Measurements from ENCODE around the gene FCHO2. TPM values are rescaled to one million over a fixed set of nuclear protein-coding genes. Genes with fewer than 3 reads are reported as not detected.

The FCHO2 gene
- total RNA-seq, 2 donors from 2014 or later: 34.4 to 38.2 TPM

DNA sequence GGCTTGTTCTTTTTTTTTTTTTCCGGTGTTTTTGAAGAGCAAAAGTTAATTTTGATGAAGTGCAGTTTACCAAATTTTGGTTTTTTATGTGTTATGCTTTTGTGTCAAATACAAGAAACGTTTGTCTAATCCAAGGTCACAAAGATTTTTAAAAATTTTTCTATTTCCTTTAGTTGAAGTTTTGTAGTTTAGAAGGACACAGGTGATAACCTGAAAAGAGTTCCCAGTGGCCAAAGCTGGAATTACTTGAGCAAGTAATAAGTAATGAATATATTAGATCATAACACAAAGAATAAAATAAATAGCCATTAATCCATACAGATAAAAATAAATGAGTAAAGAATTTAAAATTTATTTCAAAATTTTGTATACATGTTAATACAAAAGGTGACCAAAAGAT lies 71.5 kb downstream of the FCHO2 start:
- TF ChIP-seq, protein P1, sequence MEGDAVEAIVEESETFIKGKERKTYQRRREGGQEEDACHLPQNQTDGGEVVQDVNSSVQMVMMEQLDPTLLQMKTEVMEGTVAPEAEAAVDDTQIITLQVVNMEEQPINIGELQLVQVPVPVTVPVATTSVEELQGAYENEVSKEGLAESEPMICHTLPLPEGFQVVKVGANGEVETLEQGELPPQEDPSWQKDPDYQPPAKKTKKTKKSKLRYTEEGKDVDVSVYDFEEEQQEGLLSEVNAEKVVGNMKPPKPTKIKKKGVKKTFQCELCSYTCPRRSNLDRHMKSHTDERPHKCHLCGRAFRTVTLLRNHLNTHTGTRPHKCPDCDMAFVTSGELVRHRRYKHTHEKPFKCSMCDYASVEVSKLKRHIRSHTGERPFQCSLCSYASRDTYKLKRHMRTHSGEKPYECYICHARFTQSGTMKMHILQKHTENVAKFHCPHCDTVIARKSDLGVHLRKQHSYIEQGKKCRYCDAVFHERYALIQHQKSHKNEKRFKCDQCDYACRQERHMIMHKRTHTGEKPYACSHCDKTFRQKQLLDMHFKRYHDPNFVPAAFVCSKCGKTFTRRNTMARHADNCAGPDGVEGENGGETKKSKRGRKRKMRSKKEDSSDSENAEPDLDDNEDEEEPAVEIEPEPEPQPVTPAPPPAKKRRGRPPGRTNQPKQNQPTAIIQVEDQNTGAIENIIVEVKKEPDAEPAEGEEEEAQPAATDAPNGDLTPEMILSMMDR (IDR thresholded peaks at IDR 0.05): no peak
- Histone ChIP-seq H3K36me3 (peaks cover 10% of the 10 kb centered on the region), H3K27ac (no peak overlapping the region), H3K4me1 (ENCODE audit: control insufficient read depth in 1 of 2, low read depth in 2 of 2) (peaks cover 8 to 10% of the 10 kb centered on the region in 2 donors), H3K9me3 (no peaks in the 10 kb centered on the region), H3K4me3 (no peak overlapping the region), H3K27me3 (replicated peaks; ENCODE audit: insufficient read depth) (no peaks in the 10 kb centered on the region)
- ATAC-seq (ENCODE audit: insufficient number of reproducible peaks, low FRiP score, low read depth): no peak
- DNase-seq (ENCODE audit: low spot score): no peak

DNA sequence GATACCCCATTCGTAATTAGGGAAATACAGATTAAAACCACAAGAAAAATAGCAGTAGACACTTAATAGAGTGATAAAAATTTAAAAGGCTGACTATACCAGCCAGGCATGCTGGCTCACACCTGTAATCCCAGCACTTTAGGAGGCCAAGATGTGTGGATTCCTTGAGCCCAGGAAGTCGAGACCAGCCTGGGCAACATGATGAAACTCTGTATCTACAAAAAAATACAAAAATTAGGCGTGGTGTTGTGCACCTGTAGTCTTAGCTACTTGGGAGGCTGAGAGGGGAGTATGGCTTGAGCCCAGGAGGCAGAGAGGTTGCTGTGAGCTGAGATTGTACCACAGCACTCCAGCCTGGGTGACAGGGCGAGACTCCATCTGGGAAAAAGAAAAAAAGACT lies 72.0 kb downstream of the FCHO2 start:
- peaks cover 10% of the 10 kb centered on the region for H3K36me3 ChIP-seq
- H3K27ac ChIP-seq: no peak overlapping the region
- H3K4me3 ChIP-seq: no peak overlapping the region
- TF ChIP-seq, protein P1 (IDR thresholded peaks at IDR 0.05): no peak
- ATAC-seq (ENCODE audit: insufficient number of reproducible peaks, low FRiP score, low read depth) (no peak), DNase-seq (ENCODE audit: low spot score) (no peak)
- peaks cover 5 to 6% of the 10 kb centered on the region in 2 donors for H3K4me1 ChIP-seq (ENCODE audit: control insufficient read depth in 1 of 2, low read depth in 2 of 2)
- no peaks in the 10 kb centered on the region for H3K9me3 ChIP-seq
- H3K27me3 ChIP-seq (replicated peaks; ENCODE audit: insufficient read depth): no peaks in the 10 kb centered on the region

DNA sequence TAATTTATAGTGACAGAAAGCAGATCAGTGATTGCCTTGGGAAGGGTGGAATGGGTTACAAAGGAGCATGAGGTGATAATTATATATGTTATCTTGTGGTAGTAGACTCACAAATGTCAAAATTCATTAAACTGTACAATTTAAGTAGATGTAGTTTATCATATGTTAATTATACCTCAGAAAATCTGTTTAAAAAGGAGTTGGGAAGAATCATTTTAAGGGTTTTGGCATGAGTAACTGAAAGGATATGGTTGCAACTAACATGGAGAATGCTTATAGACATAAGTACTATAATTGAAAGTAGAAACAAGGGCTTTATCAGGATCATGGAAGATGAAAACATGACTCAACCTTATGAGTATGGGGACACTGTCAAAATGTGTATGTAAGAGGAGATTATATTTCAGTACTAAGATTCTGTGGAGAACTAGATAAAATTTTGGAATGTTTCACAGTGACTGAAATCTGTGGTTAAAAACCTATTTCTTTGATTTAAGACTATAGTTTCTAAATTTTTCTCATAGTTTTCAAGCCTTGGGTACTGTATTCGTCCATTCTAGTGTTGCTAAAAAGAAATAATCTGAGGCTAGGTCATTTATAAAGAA lies 73.3 kb downstream of the FCHO2 start:
- no peaks in the 10 kb centered on the region for H3K27me3 ChIP-seq (replicated peaks; ENCODE audit: insufficient read depth)
- H3K27ac ChIP-seq: no peak overlapping the region
- peaks cover 10% of the 10 kb centered on the region for H3K36me3 ChIP-seq
- ATAC-seq (ENCODE audit: insufficient number of reproducible peaks, low FRiP score, low read depth) (no peak), DNase-seq (ENCODE audit: low spot score) (no peak)
- H3K4me3 ChIP-seq: no peak overlapping the region
- TF ChIP-seq, protein P1 (IDR thresholded peaks at IDR 0.05): no peak
- H3K4me1 ChIP-seq (ENCODE audit: control insufficient read depth in 1 of 2, low read depth in 2 of 2): no peaks in the 10 kb centered on the region
- H3K9me3 ChIP-seq: no peaks in the 10 kb centered on the region

DNA sequence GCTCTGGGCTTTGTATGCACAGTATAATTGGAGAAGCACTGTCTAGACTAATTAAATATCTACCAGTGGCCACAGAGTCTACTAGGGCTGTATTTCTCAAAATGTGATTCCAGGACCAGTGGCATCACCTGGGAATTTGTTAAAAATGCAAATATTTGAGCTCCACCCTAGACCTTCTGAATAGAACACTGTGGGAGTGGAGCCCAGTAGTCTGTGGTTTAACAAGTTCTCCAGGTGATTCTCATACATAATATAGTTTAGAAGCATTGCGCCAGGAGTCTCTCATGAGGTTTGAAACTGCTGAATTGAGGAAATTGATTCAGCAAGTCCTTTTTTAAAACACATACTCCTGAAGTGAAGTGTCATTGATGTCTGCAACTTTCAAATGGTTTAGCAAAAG lies 74.7 kb downstream of the FCHO2 start:
- H3K4me3 ChIP-seq: no peak overlapping the region
- no peak overlapping the region for H3K27ac ChIP-seq
- no peaks in the 10 kb centered on the region for H3K9me3 ChIP-seq
- H3K36me3 ChIP-seq: peaks cover 11% of the 10 kb centered on the region
- no peaks in the 10 kb centered on the region for H3K4me1 ChIP-seq (ENCODE audit: control insufficient read depth in 1 of 2, low read depth in 2 of 2)
- H3K27me3 ChIP-seq (replicated peaks; ENCODE audit: insufficient read depth): no peaks in the 10 kb centered on the region
- TF ChIP-seq, protein P1 (IDR thresholded peaks at IDR 0.05): no peak
- DNase-seq (ENCODE audit: low spot score): no peak
- no peak for ATAC-seq (ENCODE audit: insufficient number of reproducible peaks, low FRiP score, low read depth)

DNA sequence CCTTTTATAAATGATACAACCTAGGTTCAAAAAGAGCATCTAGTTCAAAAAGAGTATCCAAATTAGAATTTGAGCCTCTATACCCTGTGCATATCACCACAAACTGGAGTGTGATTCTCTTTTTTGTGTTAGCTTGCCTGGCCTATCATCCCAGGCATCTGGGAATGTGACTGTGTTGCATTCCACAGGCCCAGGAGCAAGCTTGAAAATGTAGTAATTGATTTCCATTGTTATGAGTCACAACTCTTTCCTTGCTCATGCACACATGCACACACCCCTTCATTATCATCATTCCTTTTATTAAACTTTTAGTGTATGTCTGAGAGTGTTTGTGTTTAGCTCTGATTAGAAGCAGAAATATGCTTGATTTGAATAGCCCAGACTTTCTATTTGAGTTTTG lies 75.2 kb downstream of the FCHO2 start:
- ATAC-seq (ENCODE audit: insufficient number of reproducible peaks, low FRiP score, low read depth): no peak

More for the DNA sequence above, 75.2 kb downstream of the FCHO2 start:
- peaks cover 9% of the 10 kb centered on the region for H3K36me3 ChIP-seq
- no peak for DNase-seq (ENCODE audit: low spot score)
- H3K4me3 ChIP-seq: no peak overlapping the region
- H3K4me1 ChIP-seq (ENCODE audit: control insufficient read depth in 1 of 2, low read depth in 2 of 2): no peaks in the 10 kb centered on the region
- H3K9me3 ChIP-seq: no peaks in the 10 kb centered on the region
- TF ChIP-seq, protein P1 (IDR thresholded peaks at IDR 0.05): no peak
- H3K27ac ChIP-seq: no peak overlapping the region
- H3K27me3 ChIP-seq (replicated peaks; ENCODE audit: insufficient read depth): no peaks in the 10 kb centered on the region

Data from thoracic aorta (tissue), 2 donors.